Measurements from ENCODE around the gene PRMT7. TPM values are rescaled to one million over a fixed set of nuclear protein-coding genes. Genes with fewer than 3 reads are reported as not detected.

PRMT7 gene
- total RNA-seq, 1 experiment from 2014 or later: 51.7 TPM

- DNase-seq (ENCODE audit: extremely low read depth, low read depth): no peak
These were observed 50.7 kb downstream of the PRMT7 start for GRCh38 chr16:68361485-68361884.

- no peak for DNase-seq (ENCODE audit: extremely low read depth, low read depth)
These were observed 51.6 kb downstream of the PRMT7 start for GRCh38 chr16:68362262-68362913.

GRCh38 chr16:68362947-68363657 is 52.3 kb downstream of the PRMT7 start:
- DNase-seq (ENCODE audit: extremely low read depth, low read depth): no peak

- no peak for DNase-seq (ENCODE audit: extremely low read depth, low read depth)
These were observed 53.1 kb downstream of the PRMT7 start for GRCh38 chr16:68363658-68364521.

GRCh38 chr16:68364561-68364998 is 53.8 kb downstream of the PRMT7 start:
- DNase-seq (ENCODE audit: extremely low read depth, low read depth): no peak

GRCh38 chr16:68365167-68365817 is 54.5 kb downstream of the PRMT7 start:
- DNase-seq (ENCODE audit: extremely low read depth, low read depth): no peak

GRCh38 chr16:68366062-68366461 is 55.2 kb downstream of the PRMT7 start:
- DNase-seq (ENCODE audit: extremely low read depth, low read depth): no peak

GRCh38 chr16:68367030-68367429 is 56.2 kb downstream of the PRMT7 start:
- peak; percentile 39 for DNase-seq (ENCODE audit: extremely low read depth, low read depth)

GRCh38 chr16:68367440-68367839 is 56.6 kb downstream of the PRMT7 start:
- DNase-seq (ENCODE audit: extremely low read depth, low read depth): no peak

GRCh38 chr16:68367891-68368290 is 57.1 kb downstream of the PRMT7 start:
- DNase-seq (ENCODE audit: extremely low read depth, low read depth): no peak

- no peak for DNase-seq (ENCODE audit: extremely low read depth, low read depth)
These were observed 57.6 kb downstream of the PRMT7 start for GRCh38 chr16:68368301-68368888.

GRCh38 chr16:68369168-68369567 is 58.3 kb downstream of the PRMT7 start:
- no peak for DNase-seq (ENCODE audit: extremely low read depth, low read depth)

GRCh38 chr16:68369697-68370580 is 59.1 kb downstream of the PRMT7 start:
- DNase-seq (ENCODE audit: extremely low read depth, low read depth): no peak

- no peak for DNase-seq (ENCODE audit: extremely low read depth, low read depth)
These were observed 59.9 kb downstream of the PRMT7 start for GRCh38 chr16:68370581-68371275.

- DNase-seq (ENCODE audit: extremely low read depth, low read depth): no peak
These were observed 60.4 kb downstream of the PRMT7 start for GRCh38 chr16:68371276-68371651.

GRCh38 chr16:68371706-68372380 is 61.0 kb downstream of the PRMT7 start:
- no peak for DNase-seq (ENCODE audit: extremely low read depth, low read depth)

- no peak for DNase-seq (ENCODE audit: extremely low read depth, low read depth)
These were observed 61.5 kb downstream of the PRMT7 start for GRCh38 chr16:68372381-68372720.

GRCh38 chr16:68372806-68373205 is 62.0 kb downstream of the PRMT7 start:
- no peak for DNase-seq (ENCODE audit: extremely low read depth, low read depth)

Data from NCI-H460 (cell line).